ENCODE data around the gene GALNT12. TPM values are rescaled to one million over a fixed set of nuclear protein-coding genes. Genes with fewer than 3 reads are reported as not detected.
A peak's percentile ranks its signal among the peaks of the same experiment; 100 is the strongest.

GALNT12 gene
- total and polyA plus RNA-seq, 2 experiments from 2014 or later, result 14.6 to 23.6 TPM

GRCh38 chr9:98809311-98810101 lies 2.0 kb downstream of the GALNT12 start:
- TF ChIP-seq ETS1 (IDR thresholded peaks at IDR 0.05) (no peak), NANOG (IDR thresholded peaks at IDR 0.05; ENCODE audit: borderline replicate concordance) (no peak), ZNF331 (CRISPR knock-in tag; IDR thresholded peaks at IDR 0.05; ENCODE audit: low read depth) (no peak), REST (IDR thresholded peaks at IDR 0.05; ENCODE audit: unreplicated experiment) (no peak), CTCF (conservative IDR thresholded peaks at IDR 0.05; ENCODE audit: low read depth in 2 of 2) (no peak), POLR2AphosphoS5 (IDR thresholded peaks at IDR 0.05; ENCODE audit: low read depth) (no peak), ZNF462 (CRISPR knock-in tag; IDR thresholded peaks at IDR 0.05) (no peak), EZH2phosphoT487 (IDR thresholded peaks at IDR 0.05; ENCODE audit: unreplicated experiment) (no peak), STAT1 (IDR thresholded peaks at IDR 0.05; ENCODE audit: unreplicated experiment) (no peak), JUNB (IDR thresholded peaks at IDR 0.05; ENCODE audit: unreplicated experiment) (no peak), ZNF114 (CRISPR knock-in tag; IDR thresholded peaks at IDR 0.05) (no peak), CREB1 (CRISPR knock-in tag; IDR thresholded peaks at IDR 0.05; ENCODE audit: low read depth) (no peak), EZH2 (IDR thresholded peaks at IDR 0.05; ENCODE audit: low read depth, unreplicated experiment) (no peak)
- Histone ChIP-seq H3K79me2 (replicated peaks; ENCODE audit: insufficient read depth) (no peaks in the 10 kb centered on the region), H3K27ac (ENCODE audit: low read depth) (no peak overlapping the region), H4K20me1 (replicated peaks; ENCODE audit: insufficient read depth) (peaks cover 3% of the 10 kb centered on the region; the same call in 1 of the 2 replicates), H3K4me2 (0 out of 2 replicates have a peak overlapping the region, but pooled peaks have one; percentile 91), H3F3A (replicated peaks; ENCODE audit: low read depth) (0 out of 2 replicates have a peak, but pooled peaks cover 6% of the 10 kb centered on the region), H3K9me2 (ENCODE audit: insufficient read depth) (no peaks in the 10 kb centered on the region), H3K4me1 (ENCODE audit: insufficient read depth) (peaks cover 23% of the 10 kb centered on the region), H3K27me3 (ENCODE audit: insufficient read depth) (peaks cover 27% of the 10 kb centered on the region), H2AFZ (no peak overlapping the region), H3K36me3 (ENCODE audit: insufficient read depth) (no peaks in the 10 kb centered on the region), H3K4me3 (no peak overlapping the region)
- peaks cover 17% of the 10 kb centered on the region for H3K27me3 Mint-ChIP-seq (ENCODE audit: insufficient read depth, low read depth, poor library complexity)
- no peak for DNase-seq (ENCODE audit: low spot score)
- H3K36me3 Mint-ChIP-seq (ENCODE audit: low read depth), result no peaks in the 10 kb centered on the region
- no peaks in the 10 kb centered on the region for H3K9me3 Mint-ChIP-seq
- peak overlapping the region; percentile 8; the same call in 1 of the 2 replicates for H3K27ac Mint-ChIP-seq
- H3K4me3 Mint-ChIP-seq, result peak overlapping the region; percentile 79; the same call in 2 of the 3 replicates
- peaks cover 31% of the 10 kb centered on the region for H3K4me1 Mint-ChIP-seq
- peak; percentile 34 for ATAC-seq
